ENCODE measurements around the gene KCNJ6.

The KCNJ6 gene

GRCh38 chr21:37744551-37744950, 171.7 kb downstream of the KCNJ6 start:
- no peak for TF ChIP-seq CTCF (IDR thresholded peaks at IDR 0.05; ENCODE audit: low read depth, low read length)
- no peak overlapping the region for H3K4me3 ChIP-seq (replicated peaks in 1 of 2; ENCODE audit: low read depth in 2 of 2, low read length in 2 of 2)
- no peak for DNase-seq (ENCODE audit: low read depth in 2 of 2)

- peak in 1 of 2 donors; percentile 64 for DNase-seq (ENCODE audit: low read depth in 2 of 2)
- H3K4me3 ChIP-seq (replicated peaks in 1 of 2; ENCODE audit: low read depth in 2 of 2, low read length in 2 of 2) = no peak overlapping the region
- TF ChIP-seq CTCF (IDR thresholded peaks at IDR 0.05; ENCODE audit: low read depth, low read length) = no peak
These were observed 173.7 kb downstream of the KCNJ6 start for GRCh38 chr21:37742532-37742931.

GRCh38 chr21:37742115-37742514, 174.1 kb downstream of the KCNJ6 start:
- TF ChIP-seq CTCF (IDR thresholded peaks at IDR 0.05; ENCODE audit: low read depth, low read length) = no peak
- no peak overlapping the region for H3K4me3 ChIP-seq (replicated peaks in 1 of 2; ENCODE audit: low read depth in 2 of 2, low read length in 2 of 2)
- DNase-seq (ENCODE audit: low read depth in 2 of 2) = no peak

- no peak overlapping the region for H3K4me3 ChIP-seq (replicated peaks in 1 of 2; ENCODE audit: low read depth in 2 of 2, low read length in 2 of 2)
- TF ChIP-seq CTCF (IDR thresholded peaks at IDR 0.05; ENCODE audit: low read depth, low read length) = no peak
- DNase-seq (ENCODE audit: low read depth in 2 of 2) = no peak
These were observed 178.3 kb downstream of the KCNJ6 start for GRCh38 chr21:37737996-37738395.

GRCh38 chr21:37737507-37737906, 178.8 kb downstream of the KCNJ6 start:
- TF ChIP-seq CTCF (IDR thresholded peaks at IDR 0.05; ENCODE audit: low read depth, low read length) = no peak
- no peak overlapping the region for H3K4me3 ChIP-seq (replicated peaks in 1 of 2; ENCODE audit: low read depth in 2 of 2, low read length in 2 of 2)
- no peak for DNase-seq (ENCODE audit: low read depth in 2 of 2)

- H3K4me3 ChIP-seq (replicated peaks in 1 of 2; ENCODE audit: low read depth in 2 of 2, low read length in 2 of 2) = no peak overlapping the region
- DNase-seq (ENCODE audit: low read depth in 2 of 2) = no peak
- TF ChIP-seq CTCF (IDR thresholded peaks at IDR 0.05; ENCODE audit: low read depth, low read length) = no peak
These were observed 181.4 kb downstream of the KCNJ6 start for GRCh38 chr21:37734846-37735245.

GRCh38 chr21:37732927-37733326, 183.3 kb downstream of the KCNJ6 start:
- no peak overlapping the region for H3K4me3 ChIP-seq (replicated peaks in 1 of 2; ENCODE audit: low read depth in 2 of 2, low read length in 2 of 2)
- no peak for DNase-seq (ENCODE audit: low read depth in 2 of 2)
- no peak for TF ChIP-seq CTCF (IDR thresholded peaks at IDR 0.05; ENCODE audit: low read depth, low read length)

Data from cardiac fibroblast (primary cell).